A673 (cell line): ENCODE measurements around the gene TSR1.

ENCODE experiments used
- CTCF ChIP-seq: fragments of 300-800, 200-600 bp; sonication (generic); conservative IDR thresholded peaks from 2 replicates; pipeline ENCODE4 v1.5.1; 2017; ENCODE audit warnings: low read depth, mild to moderate bottlenecking, antibody characterized with exemption, low read length, moderate library complexity, mixed read lengths
- EZH2 ChIP-seq: fragments of 200-600 bp; sonication (generic); IDR thresholded peaks from 2 replicates; pipeline ENCODE4 v1.6.1; 2017; ENCODE audit warnings: borderline replicate concordance, low read depth, mild to moderate bottlenecking, mixed read lengths, antibody characterized with exemption, low read length; ENCODE audit not compliant: poor library complexity, severe bottlenecking

GRCh38 chr17:2304931-2305330 lies 31.3 kb downstream of the TSR1 start:
- TF ChIP-seq CTCF (no peak), EZH2 (no peak)
